Stimulated activated CD8-positive, alpha-beta memory T cell treated with anti-CD3 and anti-CD28 coated beads, Interleukin-12 subunit alpha, Interleukin-12 subunit beta, amount 100 ng/mL, for 1 hour (primary cell): ENCODE measurements around the gene PPP1R13L.
"Not testable (repeated sequence)": the region's sequence is repeated elsewhere in the genome, so short reads cannot be mapped to it uniquely, and the experiment has no call there.

Source experiments
- DNase-seq: peaks from one replicate; pipeline ENCODE4 v3.0.0-alpha.2; 2020; ENCODE audit warnings: low read depth

PPP1R13L gene

GRCh38 chr19:45432543-45432942, 27.7 kb upstream of the PPP1R13L start:
- not testable (repeated sequence) for DNase-seq

- DNase-seq: not testable (repeated sequence)
Measured at GRCh38 chr19:45431008-45431407, 26.1 kb upstream of the PPP1R13L start.

- DNase-seq: not testable (repeated sequence)
Measured at GRCh38 chr19:45429896-45430295, 25.0 kb upstream of the PPP1R13L start.

GRCh38 chr19:45428384-45429231, 23.7 kb upstream of the PPP1R13L start:
- DNase-seq: no peak

- DNase-seq: no peak
Measured at GRCh38 chr19:45424191-45425058, 19.6 kb upstream of the PPP1R13L start.

GRCh38 chr19:45423589-45424190, 18.8 kb upstream of the PPP1R13L start, which contains the start of gene ERCC1:
TSS of gene ERCC1 (minus strand) at chr19:45423917. CDS start at chr19:45423374, 543 bp downstream.
- peak; percentile 37 for DNase-seq

GRCh38 chr19:45423033-45423588, 18.2 kb upstream of the PPP1R13L start:
- peak; percentile 71 for DNase-seq

- no peak for DNase-seq
Measured at GRCh38 chr19:45421947-45422498, 17.2 kb upstream of the PPP1R13L start.

- DNase-seq: no peak
Measured at GRCh38 chr19:45420871-45421270, 16.0 kb upstream of the PPP1R13L start.

- DNase-seq: no peak
Measured at GRCh38 chr19:45420356-45420755, 15.5 kb upstream of the PPP1R13L start.

- DNase-seq: no peak
Measured at GRCh38 chr19:45419895-45420294, 15.0 kb upstream of the PPP1R13L start.

- no peak for DNase-seq
Measured at GRCh38 chr19:45419396-45419795, 14.5 kb upstream of the PPP1R13L start.

GRCh38 chr19:45418802-45419201, 13.9 kb upstream of the PPP1R13L start:
- DNase-seq: no peak

- DNase-seq: no peak
Measured at GRCh38 chr19:45417151-45417550, 12.3 kb upstream of the PPP1R13L start.

GRCh38 chr19:45414468-45414867, 9.6 kb upstream of the PPP1R13L start:
- DNase-seq: no peak

GRCh38 chr19:45413497-45413896, 8.6 kb upstream of the PPP1R13L start:
- DNase-seq: no peak

- DNase-seq: not testable (repeated sequence)
Measured at GRCh38 chr19:45410330-45410729, 5.5 kb upstream of the PPP1R13L start.

- no peak for DNase-seq
Measured at GRCh38 chr19:45409557-45409920, 4.7 kb upstream of the PPP1R13L start.

- DNase-seq: no peak
Measured at GRCh38 chr19:45408830-45409556, 4.1 kb upstream of the PPP1R13L start.

- no peak for DNase-seq
Measured at GRCh38 chr19:45408121-45408520, 3.3 kb upstream of the PPP1R13L start.

GRCh38 chr19:45407585-45407984, 2.7 kb upstream of the PPP1R13L start:
- not testable (repeated sequence) for DNase-seq
